HEK293 (cell line): ENCODE measurements around the gene VCAM1.

ENCODE experiments used
- CTCF ChIA-PET: fragments of 350-600 bp; formaldehyde crosslinking; extraction: SDS; loops from one replicate; lab custom pipeline; 2021; ENCODE audit warnings: antibody characterized with exemption; lab: Yijun Ruan, JAX
- POLR2A ChIA-PET: fragments of 300-600 bp; formaldehyde crosslinking; extraction: SDS; loops from one replicate; lab custom pipeline; 2020; ENCODE audit warnings: antibody characterized with exemption, inconsistent platforms; lab: Yijun Ruan, JAX
- H3K27ac ChIP-seq: fragments of 200-500 bp; sonication (Bioruptor generic); 2 replicates; pipeline ENCODE4 v1.5.1; 2014; ENCODE audit warnings: low read depth, low read length, control low read depth, inconsistent platforms; ENCODE audit errors: extremely low read depth
- H3K36me3 ChIP-seq, 2 experiments: fragments of 200-500 bp in 1 of 2; sonication (Bioruptor generic) in 1 of 2; 1 replicate in 1 of 2; 2 replicates in 1 of 2; pipeline ENCODE4 v1.5.1; 2014 to 2017; ENCODE audit warnings: inconsistent platforms in 2 of 2, low read length in 2 of 2; ENCODE audit not compliant: control insufficient read depth in 2 of 2, insufficient read depth in 1 of 2
- H3K4me1 ChIP-seq: fragments of 200-500 bp; sonication (Bioruptor generic); 2 replicates; pipeline ENCODE4 v1.5.1; 2014; ENCODE audit warnings: mild to moderate bottlenecking, low read length, inconsistent platforms; ENCODE audit not compliant: control insufficient read depth, insufficient read depth
- H3K4me3 ChIP-seq: 2 replicates; pipeline ENCODE4 v1.5.1; 2011; ENCODE audit warnings: low read depth, mild to moderate bottlenecking, control low read depth, low read length, moderate library complexity
- H3K9me3 ChIP-seq: fragments of 200-500 bp; sonication (Bioruptor generic); 2 replicates; pipeline ENCODE4 v1.5.1; 2014; ENCODE audit warnings: low read depth, low read length, inconsistent platforms; ENCODE audit not compliant: control insufficient read depth, insufficient read depth
- IKZF3 ChIP-seq: fragments of 450-650 bp; IDR thresholded peaks from 2 replicates; pipeline ENCODE4 v1.5.0; 2018; ENCODE audit warnings: missing biosample characterization, mild to moderate bottlenecking, missing genetic modification characterization, moderate library complexity
- KLF16 ChIP-seq: fragments of 450-650 bp; formaldehyde crosslinking; IDR thresholded peaks from 2 replicates; pipeline ENCODE4 v1.5.1; 2017; ENCODE audit warnings: missing biosample characterization, missing genetic modification characterization
- KLF7 ChIP-seq: fragments of 450-650 bp; formaldehyde crosslinking; IDR thresholded peaks from 2 replicates; pipeline ENCODE4 v1.5.1; 2016; ENCODE audit warnings: missing biosample characterization, missing genetic modification characterization, borderline replicate concordance
- WT1 ChIP-seq: fragments of 450-650 bp; formaldehyde crosslinking; IDR thresholded peaks from 2 replicates; pipeline ENCODE4 v1.5.1; 2016; ENCODE audit warnings: missing biosample characterization, missing genetic modification characterization
- ZBTB48 ChIP-seq: fragments of 450-650 bp; formaldehyde crosslinking; IDR thresholded peaks from 2 replicates; pipeline ENCODE4 v1.5.1; 2016; ENCODE audit warnings: missing biosample characterization, missing genetic modification characterization
- ZIC2 ChIP-seq: fragments of 450-650 bp; formaldehyde crosslinking; IDR thresholded peaks from 2 replicates; pipeline ENCODE4 v1.5.1; 2016; ENCODE audit warnings: missing biosample characterization, missing genetic modification characterization
- ZNF121 ChIP-seq: fragments of 450-650 bp; formaldehyde crosslinking; IDR thresholded peaks from 2 replicates; pipeline ENCODE4 v1.5.1; 2016; ENCODE audit warnings: missing biosample characterization, missing genetic modification characterization
- ZNF155 ChIP-seq: fragments of 450-650 bp; formaldehyde crosslinking; IDR thresholded peaks from 2 replicates; pipeline ENCODE4 v1.5.1; 2016; ENCODE audit warnings: missing biosample characterization, missing genetic modification characterization
- ZNF19 ChIP-seq: fragments of 450-650 bp; formaldehyde crosslinking; IDR thresholded peaks from 2 replicates; pipeline ENCODE4; 2016; ENCODE audit warnings: missing biosample characterization, missing genetic modification characterization, low read depth
- ZNF324 ChIP-seq: fragments of 450-650 bp; formaldehyde crosslinking; IDR thresholded peaks from 2 replicates; pipeline ENCODE4 v1.5.1; 2016; ENCODE audit warnings: missing biosample characterization, missing genetic modification characterization
- ZNF354C ChIP-seq: fragments of 450-650 bp; formaldehyde crosslinking; IDR thresholded peaks from 2 replicates; pipeline ENCODE4 v1.5.1; 2016; ENCODE audit warnings: missing biosample characterization, missing genetic modification characterization, low read depth, borderline replicate concordance
- ZNF558 ChIP-seq: fragments of 450-650 bp; formaldehyde crosslinking; IDR thresholded peaks from 2 replicates; pipeline ENCODE4 v1.5.1; 2016; ENCODE audit warnings: missing biosample characterization, missing genetic modification characterization
- ZNF624 ChIP-seq: fragments of 450-650 bp; formaldehyde crosslinking; IDR thresholded peaks from 2 replicates; pipeline ENCODE4 v1.5.1; 2017; ENCODE audit warnings: missing biosample characterization, missing genetic modification characterization
- ZNF658 ChIP-seq: fragments of 450-650 bp; formaldehyde crosslinking; IDR thresholded peaks from 2 replicates; pipeline ENCODE4; 2016; ENCODE audit warnings: missing biosample characterization, missing genetic modification characterization
- ZNF76 ChIP-seq: fragments of 450-650 bp; formaldehyde crosslinking; IDR thresholded peaks from 2 replicates; pipeline ENCODE4; 2016; ENCODE audit warnings: low read depth, missing biosample characterization, missing genetic modification characterization, borderline replicate concordance
- ZNF768 ChIP-seq: fragments of 450-650 bp; formaldehyde crosslinking; IDR thresholded peaks from 2 replicates; pipeline ENCODE4 v1.5.1; 2018; ENCODE audit warnings: missing biosample characterization, mild to moderate bottlenecking, missing genetic modification characterization
- ZNF791 ChIP-seq: fragments of 450-650 bp; formaldehyde crosslinking; IDR thresholded peaks from 2 replicates; pipeline ENCODE4 v1.5.1; 2016; ENCODE audit warnings: missing biosample characterization, missing genetic modification characterization
- ZNF830 ChIP-seq: fragments of 450-650 bp; IDR thresholded peaks from 2 replicates; pipeline ENCODE4 v1.5.0; 2018; ENCODE audit warnings: missing biosample characterization, missing genetic modification characterization, low read depth, mild to moderate bottlenecking, moderate library complexity
- ZSCAN30 ChIP-seq: fragments of 450-650 bp; IDR thresholded peaks from 2 replicates; pipeline ENCODE4 v1.5.1; 2018; ENCODE audit warnings: missing biosample characterization, mild to moderate bottlenecking, missing genetic modification characterization, moderate library complexity
- TF ChIP-seq, protein P1 (sequence below): fragments of 450-650 bp; formaldehyde crosslinking; IDR thresholded peaks from 2 replicates; pipeline ENCODE4 v1.5.1; 2016; ENCODE audit warnings: missing biosample characterization, missing genetic modification characterization
- TF ChIP-seq, protein P2 (sequence below): fragments of 450-650 bp; formaldehyde crosslinking; IDR thresholded peaks from 2 replicates; pipeline ENCODE4 v1.5.1; 2016; ENCODE audit warnings: missing biosample characterization, missing genetic modification characterization

Gene VCAM1

DNA sequence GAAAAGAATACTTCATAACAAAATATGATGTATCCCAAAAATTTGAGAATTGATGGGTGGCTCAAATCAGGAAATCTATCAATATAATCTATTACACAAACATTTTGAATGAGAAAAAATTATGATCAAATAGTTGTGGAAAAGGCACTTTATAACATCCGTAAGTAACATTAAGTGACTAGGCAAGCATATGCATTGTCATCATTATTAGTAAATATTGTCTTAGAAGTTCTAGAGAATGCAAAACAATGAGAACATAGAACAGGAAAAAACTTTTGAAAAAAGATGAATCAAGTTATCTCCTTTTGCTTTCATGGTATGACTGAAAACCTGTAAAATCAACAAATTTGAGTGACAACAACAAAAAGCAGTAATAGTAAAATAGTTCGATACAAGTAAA, 42.9 kb downstream of the VCAM1 start (continued):
- TF ChIP-seq ZIC2 (no peak), ZBTB48 (tag by site-specific recombination) (no peak)
- TF ChIP-seq, all 188 proteins: peak for 0

DNA sequence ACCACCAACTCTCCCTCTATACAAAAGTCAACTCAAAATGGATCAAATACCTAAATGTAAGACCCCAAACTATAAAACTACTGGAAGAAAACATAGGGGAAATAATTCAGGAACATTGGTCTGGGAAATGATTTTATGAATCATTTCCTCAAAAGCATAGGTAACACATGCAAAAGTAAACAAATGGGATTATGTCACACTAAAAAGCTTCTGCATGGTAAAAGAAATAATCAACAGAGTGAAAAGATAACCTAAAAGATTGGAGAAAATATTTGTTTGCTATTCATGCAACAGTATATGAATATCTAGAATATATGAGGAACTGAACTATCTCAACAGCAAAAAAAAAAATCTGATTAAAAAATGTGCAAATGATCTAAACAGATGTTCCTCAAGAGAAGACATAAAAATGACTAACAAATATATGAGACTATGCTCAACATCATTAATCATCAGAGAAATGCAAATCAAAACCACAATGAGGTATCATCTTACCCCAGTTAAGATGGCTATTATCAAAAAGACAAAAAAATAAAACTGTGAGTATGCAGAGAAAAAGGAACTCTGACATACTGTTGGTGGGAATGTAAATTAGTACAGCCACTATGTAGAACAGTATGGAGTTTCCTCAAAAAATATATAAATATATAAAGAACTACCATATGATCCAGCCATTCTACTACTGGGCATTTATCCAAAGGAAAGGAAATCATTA, 47.8 kb downstream of the VCAM1 start:
- TF ChIP-seq IKZF3 (tag by site-specific recombination) (no peak), ZNF19 (no peak), ZNF624 (tag by site-specific recombination) (no peak), WT1 (no peak), ZNF830 (tag by site-specific recombination) (no peak), ZNF354C (no peak), KLF16 (tag by site-specific recombination) (no peak), KLF7 (tag by site-specific recombination) (no peak), ZNF76 (tag by site-specific recombination) (no peak), ZNF768 (tag by site-specific recombination) (no peak), ZNF658 (no peak), ZNF121 (tag by site-specific recombination) (no peak), ZNF791 (tag by site-specific recombination) (no peak), ZSCAN30 (tag by site-specific recombination) (no peak), ZNF558 (tag by site-specific recombination) (no peak), ZNF324 (tag by site-specific recombination) (no peak)
- TF ChIP-seq, protein P1, sequence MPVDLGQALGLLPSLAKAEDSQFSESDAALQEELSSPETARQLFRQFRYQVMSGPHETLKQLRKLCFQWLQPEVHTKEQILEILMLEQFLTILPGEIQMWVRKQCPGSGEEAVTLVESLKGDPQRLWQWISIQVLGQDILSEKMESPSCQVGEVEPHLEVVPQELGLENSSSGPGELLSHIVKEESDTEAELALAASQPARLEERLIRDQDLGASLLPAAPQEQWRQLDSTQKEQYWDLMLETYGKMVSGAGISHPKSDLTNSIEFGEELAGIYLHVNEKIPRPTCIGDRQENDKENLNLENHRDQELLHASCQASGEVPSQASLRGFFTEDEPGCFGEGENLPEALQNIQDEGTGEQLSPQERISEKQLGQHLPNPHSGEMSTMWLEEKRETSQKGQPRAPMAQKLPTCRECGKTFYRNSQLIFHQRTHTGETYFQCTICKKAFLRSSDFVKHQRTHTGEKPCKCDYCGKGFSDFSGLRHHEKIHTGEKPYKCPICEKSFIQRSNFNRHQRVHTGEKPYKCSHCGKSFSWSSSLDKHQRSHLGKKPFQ (tag by site-specific recombination), result no peak
- TF ChIP-seq, protein P2, sequence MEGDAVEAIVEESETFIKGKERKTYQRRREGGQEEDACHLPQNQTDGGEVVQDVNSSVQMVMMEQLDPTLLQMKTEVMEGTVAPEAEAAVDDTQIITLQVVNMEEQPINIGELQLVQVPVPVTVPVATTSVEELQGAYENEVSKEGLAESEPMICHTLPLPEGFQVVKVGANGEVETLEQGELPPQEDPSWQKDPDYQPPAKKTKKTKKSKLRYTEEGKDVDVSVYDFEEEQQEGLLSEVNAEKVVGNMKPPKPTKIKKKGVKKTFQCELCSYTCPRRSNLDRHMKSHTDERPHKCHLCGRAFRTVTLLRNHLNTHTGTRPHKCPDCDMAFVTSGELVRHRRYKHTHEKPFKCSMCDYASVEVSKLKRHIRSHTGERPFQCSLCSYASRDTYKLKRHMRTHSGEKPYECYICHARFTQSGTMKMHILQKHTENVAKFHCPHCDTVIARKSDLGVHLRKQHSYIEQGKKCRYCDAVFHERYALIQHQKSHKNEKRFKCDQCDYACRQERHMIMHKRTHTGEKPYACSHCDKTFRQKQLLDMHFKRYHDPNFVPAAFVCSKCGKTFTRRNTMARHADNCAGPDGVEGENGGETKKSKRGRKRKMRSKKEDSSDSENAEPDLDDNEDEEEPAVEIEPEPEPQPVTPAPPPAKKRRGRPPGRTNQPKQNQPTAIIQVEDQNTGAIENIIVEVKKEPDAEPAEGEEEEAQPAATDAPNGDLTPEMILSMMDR, result no peak
- Histone ChIP-seq H3K4me3 (no peak overlapping the region), H3K4me1 (no peaks in the 10 kb centered on the region), H3K27ac (no peak overlapping the region), H3K36me3 (no peaks in the 10 kb centered on the region), H3K9me3 (no peaks in the 10 kb centered on the region)
- ChIA-PET POLR2A (no interaction called here), CTCF (no interaction called here)

DNA sequence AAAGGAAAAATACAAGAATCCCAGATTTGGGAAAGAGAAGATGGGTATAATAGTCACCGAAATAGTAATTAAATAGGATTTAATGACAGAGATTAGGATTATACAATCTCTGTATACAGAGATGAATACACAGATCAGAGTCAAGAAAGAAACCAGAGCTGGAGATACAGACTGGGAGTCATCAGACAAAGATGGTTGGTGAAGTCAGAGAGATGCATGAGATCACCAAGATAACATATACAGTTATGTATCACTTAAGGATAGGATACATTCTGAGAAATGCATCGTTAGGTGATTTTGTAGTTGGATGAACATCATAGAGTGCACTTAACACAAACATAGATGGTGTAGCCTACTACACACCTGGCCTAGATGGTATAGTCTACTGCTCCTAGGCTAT, 49.8 kb downstream of the VCAM1 start:
- H3K9me3 ChIP-seq, result no peaks in the 10 kb centered on the region
- TF ChIP-seq ZNF155 (no peak), ZBTB48 (tag by site-specific recombination) (no peak)
- TF ChIP-seq, all 188 proteins: peak for 0
- H3K27ac ChIP-seq, result no peak overlapping the region
- ChIA-PET POLR2A (no interaction called here), CTCF (no interaction called here)
- H3K36me3 ChIP-seq, result no peaks in the 10 kb centered on the region
- H3K4me3 ChIP-seq, result no peak overlapping the region
- no peaks in the 10 kb centered on the region for H3K4me1 ChIP-seq
